ENCODE results near the gene ATP13A2.
"Not testable (repeated sequence)": the region's sequence is repeated elsewhere in the genome, so short reads cannot be mapped to it uniquely, and the experiment has no call there.

The ATP13A2 gene

DNA sequence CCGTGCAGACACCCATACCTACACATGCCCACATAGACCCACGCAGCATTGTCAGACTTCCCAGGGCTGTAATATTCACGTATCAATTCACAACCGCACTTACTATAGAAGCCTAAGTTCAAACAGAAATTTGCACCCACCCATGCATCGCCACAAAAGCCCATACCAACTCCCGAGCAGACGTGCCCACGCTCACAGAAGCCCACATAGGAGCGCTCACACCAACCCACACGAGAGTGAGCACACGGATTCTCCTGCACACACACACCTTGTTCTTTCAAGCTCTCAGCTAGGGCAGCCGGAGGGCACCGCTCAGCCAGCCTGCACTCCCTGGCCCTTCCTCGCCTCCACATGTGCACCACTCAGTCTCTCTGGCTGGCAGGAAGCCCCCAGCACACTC is 35.9 kb downstream of the ATP13A2 start:
- no peak for DNase-seq

DNA sequence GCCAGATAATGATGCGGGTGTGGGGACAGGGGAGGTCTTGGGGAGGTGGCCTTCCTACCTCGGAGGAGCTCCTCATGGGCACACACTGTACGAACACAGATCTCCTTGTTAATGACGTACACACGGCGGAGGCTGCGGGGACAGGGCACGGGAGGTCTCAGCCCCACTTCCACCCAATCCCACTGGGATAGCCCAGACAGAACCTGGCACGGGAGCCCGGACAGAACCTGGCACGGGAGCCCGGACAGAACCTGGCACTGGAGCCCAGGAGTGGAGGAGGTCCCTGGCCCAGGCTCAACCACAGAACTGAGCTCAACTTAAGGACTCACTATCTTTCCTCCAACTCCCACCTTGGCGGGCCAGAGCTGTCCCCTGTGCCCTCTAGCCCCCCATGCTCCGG is 36.5 kb downstream of the ATP13A2 start:
- no peak for DNase-seq

GRCh38 chr1:16973215-16973614 is 38.5 kb downstream of the ATP13A2 start:
- DNase-seq = no peak

GRCh38 chr1:16972189-16972895 is 39.4 kb downstream of the ATP13A2 start:
- no peak for DNase-seq

DNA sequence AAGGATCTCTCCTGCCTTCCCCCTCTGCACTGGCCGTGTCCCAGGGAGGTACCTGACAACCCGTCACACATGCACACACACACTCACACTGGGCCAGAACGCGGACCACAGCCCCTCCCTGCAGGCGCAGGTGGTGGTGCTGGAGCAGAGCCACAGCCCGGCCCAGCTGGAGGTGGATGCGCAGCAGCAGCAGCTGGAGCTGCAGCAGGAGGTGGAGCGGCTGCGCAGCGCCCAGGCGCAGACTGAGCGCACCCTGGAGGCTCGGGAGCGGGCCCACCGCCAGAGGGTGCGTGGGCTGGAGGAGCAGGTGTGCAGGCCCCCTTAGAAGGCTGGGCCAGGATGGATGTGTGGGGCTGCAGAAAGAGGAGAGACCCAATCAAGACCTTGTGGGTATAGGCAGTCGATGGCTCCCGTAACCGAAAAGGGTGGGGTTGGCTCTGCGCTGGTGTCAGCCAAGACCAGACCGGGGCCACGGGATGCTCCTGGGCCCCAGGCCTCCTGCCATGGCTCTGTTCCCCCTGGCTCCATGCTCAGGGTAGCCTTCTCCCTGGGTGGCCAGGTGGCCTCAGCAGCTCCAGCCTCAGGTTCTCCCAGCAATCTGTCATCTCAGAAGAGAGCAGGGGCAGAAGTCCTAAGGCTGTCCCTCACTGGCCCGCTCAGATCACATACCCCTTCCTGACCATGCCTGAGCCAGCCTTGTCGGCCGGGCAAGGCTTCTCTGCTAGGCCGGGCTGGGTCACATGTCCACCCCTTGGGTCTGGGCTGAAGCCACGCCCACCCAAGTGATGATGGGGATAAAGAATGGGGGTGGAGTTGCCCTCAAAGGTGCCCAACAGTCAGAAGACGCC is 40.2 kb downstream of the ATP13A2 start:
- no peak for DNase-seq

- no peak for DNase-seq
Measured at GRCh38 chr1:16970132-16970910, 41.4 kb downstream of the ATP13A2 start.

DNA sequence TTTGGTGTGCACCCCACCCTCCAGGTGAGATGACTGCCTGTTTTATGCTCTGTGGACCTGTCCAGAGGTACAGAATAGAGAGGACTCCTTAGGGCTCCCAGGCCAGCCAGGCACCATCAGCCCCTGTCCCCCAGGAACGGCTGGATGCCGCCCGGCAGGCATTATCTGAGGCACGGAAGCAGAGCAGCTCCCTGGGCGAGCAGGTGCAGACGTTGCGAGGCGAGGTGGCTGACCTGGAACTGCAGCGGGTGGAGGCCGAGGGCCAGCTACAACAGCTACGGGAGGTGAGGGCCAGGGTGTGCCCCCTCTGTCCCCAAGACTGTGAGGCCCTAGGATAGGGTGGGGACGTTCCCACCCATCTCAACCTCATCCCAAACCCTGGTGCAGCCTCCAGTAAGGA is 42.1 kb downstream of the ATP13A2 start:
- no peak for DNase-seq

DNA sequence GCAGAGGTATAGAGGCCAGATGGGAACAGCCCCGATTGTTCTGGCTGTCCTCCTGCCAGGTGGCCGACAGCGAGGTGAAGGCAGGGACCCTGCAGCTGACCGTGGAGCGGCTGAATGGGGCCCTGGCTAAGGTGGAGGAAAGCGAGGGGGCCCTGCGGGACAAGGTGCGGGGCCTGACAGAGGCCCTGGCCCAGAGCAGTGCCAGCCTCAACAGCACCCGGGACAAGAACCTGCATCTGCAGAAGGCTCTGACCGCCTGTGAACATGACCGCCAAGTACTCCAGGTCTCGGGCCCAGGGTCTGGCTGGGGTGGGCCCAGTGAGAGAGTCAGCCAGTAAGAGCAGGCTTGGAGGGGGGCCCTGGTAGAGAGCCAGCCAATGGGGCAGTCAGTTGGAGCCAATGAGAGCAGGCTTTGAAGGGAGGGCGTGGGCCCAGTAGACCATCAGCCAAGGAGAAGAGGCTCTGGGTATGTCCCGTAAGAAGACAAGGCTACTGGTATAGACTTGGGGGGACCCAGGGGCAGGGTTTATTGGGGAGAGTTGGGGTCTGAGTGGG is 42.6 kb downstream of the ATP13A2 start:
- no peak for DNase-seq

- no peak for DNase-seq
Measured at GRCh38 chr1:16968372-16968771, 43.4 kb downstream of the ATP13A2 start.

DNA sequence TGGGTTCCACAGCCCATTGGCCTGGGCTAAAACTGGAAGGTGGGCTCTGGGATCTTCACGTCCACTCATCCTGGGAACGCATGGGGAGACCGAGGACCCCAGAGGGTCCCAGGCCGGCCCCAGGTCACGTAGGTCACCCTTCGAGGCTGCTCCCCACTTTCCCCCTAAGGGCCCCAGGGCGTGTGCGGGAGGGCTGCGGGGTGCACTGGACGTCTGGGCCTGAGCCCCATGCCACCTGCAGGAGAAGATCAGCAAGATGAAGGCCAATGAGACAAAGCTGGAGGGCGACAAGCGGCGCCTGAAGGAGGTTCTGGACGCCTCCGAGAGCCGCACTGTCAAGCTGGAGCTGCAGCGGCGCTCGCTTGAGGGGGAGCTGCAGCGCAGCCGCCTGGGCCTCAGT is 43.8 kb downstream of the ATP13A2 start:
- DNase-seq = no peak

DNA sequence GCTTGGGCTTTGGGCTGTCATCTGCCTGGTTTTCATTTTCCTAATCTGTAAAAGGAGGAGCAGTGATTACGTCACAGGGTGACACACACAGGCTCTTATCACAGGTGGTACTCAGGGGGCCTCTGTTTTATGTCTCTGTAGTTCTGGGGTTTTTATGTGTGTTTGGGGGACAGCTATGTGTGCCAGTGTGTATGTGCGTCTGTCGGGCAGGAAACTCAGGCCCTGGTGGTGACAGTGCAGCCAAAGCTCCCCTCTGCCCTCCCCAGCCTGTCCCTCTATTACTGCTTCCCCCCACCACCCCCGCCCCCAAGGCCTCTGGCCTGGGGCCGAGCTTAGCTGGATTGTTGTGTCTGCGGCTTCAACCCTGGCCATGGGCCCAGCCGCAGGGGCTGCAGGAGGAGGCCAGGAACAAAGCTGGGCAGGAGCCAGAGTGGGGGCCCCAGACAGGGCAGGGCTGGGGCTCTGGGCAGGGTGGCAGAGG is 44.6 kb downstream of the ATP13A2 start:
- DNase-seq = no peak

DNA sequence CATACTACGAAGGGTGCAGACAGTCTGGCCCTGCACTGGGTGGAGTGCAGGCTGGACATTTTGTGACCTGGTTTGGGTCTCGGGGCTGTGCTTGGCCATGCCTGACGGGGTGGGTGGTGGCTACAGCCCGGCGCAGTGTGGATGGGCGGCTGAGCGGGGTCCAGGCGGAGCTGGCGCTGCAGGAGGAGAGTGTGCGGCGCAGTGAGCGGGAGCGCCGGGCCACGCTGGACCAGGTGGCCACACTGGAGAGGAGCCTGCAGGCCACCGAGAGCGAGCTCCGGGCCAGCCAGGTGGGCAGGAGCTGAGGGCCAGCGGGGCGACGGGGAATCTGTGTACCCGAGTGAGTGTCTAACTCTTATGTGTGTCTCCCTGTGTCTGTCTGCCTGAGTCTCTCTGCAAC is 45.4 kb downstream of the ATP13A2 start:
- no peak for DNase-seq

GRCh38 chr1:16965486-16966067 is 46.2 kb downstream of the ATP13A2 start:
- DNase-seq = no peak

DNA sequence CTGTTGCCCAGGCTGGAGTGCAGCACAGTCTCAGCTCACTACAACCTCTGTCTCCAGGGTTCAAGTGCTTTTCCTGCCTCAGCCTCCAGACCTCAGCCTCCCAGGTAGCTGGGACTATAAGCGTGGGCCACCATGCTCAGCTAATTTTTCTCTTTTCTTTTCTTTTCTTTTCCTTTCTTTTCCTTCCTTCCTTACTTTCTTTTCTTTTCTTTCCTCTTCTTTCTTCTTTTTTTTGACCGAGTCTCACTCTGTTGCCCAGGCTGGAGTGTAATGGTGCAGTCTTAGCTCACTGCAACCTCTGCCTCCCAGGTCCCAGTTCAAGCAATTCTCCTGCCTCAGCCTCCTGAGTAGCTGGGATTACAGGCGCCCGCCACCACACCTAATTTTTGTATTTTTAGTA is 47.6 kb downstream of the ATP13A2 start:
- not testable (repeated sequence) for DNase-seq

- DNase-seq = no peak
Measured at GRCh38 chr1:16961297-16962133, 50.2 kb downstream of the ATP13A2 start.

GRCh38 chr1:16960560-16961296 is 51.0 kb downstream of the ATP13A2 start:
- DNase-seq = peak; percentile 83

DNA sequence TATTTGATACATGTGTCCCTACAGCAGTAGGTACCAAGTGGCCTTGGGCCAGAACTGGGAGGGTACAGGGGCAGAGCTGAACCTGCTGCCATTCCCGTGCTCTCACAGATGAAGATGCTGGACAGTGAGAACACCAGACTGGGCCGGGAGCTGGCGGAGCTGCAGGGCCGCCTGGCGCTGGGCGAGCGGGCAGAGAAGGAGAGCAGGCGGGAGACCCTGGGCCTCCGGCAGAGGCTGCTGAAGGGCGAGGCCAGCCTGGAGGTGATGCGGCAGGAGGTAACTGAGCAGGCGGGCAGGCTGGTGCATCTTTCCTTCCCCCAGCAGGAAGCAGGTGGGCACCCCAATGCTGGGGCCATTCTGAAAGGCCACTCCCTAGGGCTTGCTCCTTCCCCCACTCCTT is 53.3 kb downstream of the ATP13A2 start:
- DNase-seq = no peak

DNA sequence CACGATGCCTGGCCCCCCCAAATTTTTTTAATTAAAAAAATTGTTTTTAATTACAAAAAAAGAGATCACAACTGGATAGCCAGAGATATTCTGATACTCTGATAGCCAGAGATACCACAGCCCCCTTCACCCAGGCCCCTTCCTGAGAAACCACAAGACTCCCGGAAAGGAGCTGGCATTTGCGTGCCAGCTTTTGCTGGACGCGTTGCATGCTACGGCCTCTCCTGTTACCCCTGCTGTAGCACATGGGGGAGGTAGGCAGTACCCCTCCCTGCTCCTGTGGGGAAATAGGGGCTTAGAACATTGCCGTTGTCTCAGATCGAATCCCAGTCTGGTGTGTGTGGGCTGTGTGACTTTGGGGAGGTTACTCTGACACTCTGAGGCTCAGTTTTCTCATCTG is 54.0 kb downstream of the ATP13A2 start:
- no peak for DNase-seq

DNA sequence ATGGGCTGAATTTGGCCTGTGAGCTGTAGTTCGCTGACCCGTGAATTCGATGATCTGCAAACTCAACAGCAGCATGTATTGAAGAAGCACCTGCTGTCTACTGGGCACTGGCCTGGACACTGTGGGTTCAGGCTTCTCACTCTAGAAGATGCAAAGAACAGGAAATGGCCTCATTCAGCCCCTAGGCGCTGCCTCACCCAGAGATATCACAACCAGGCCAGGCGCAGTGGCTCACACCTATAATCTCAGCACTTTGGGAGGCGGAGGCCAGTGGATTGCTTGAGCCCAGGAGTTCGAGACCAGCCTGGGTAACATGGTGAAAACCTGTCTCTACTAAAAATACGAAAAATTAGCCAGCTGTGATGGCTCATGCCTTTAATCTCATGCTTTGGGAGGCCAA is 55.0 kb downstream of the ATP13A2 start:
- DNase-seq = no peak

DNA sequence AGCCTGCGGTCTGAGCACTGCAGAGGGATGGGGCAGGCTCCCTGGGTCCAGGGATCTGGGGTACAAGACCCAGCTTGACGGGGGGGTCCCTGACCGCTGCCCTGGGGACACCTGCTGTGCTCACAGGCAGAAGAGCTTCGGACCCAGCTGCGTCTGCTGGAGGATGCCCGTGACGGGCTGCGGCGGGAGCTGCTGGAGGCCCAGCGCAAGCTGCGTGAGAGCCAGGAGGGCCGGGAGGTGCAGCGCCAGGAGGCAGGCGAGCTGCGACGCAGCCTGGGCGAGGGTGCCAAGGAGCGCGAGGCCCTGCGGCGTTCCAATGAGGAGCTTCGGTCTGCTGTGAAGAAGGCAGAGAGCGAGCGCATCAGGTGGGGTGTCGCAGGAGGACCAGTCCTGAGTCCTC is 56.5 kb downstream of the ATP13A2 start:
- DNase-seq = no peak

- no peak for DNase-seq
Measured at GRCh38 chr1:16954579-16954978, 57.1 kb downstream of the ATP13A2 start.
